K562 (cell line): ENCODE results near the gene KIF3B. TPM values are rescaled to one million over a fixed set of nuclear protein-coding genes. Genes with fewer than 3 reads are reported as not detected.
A peak's percentile ranks its signal among the peaks of the same experiment; 100 is the strongest.

Experiments
- ATF7 ChIP-seq: fragments of 450-650 bp; IDR thresholded peaks from 2 replicates; pipeline ENCODE4 v1.7.1; 2014; ENCODE audit warnings: mild to moderate bottlenecking, moderate library complexity
- CBX3 ChIP-seq, 2 experiments: IDR thresholded peaks; 1 replicate in 1 of 2; 2 replicates in 1 of 2; pipeline ENCODE4 v1.6.1; 2012; ENCODE audit warnings: inconsistent platforms in 2 of 2, low read length in 2 of 2, borderline replicate concordance in 1 of 2, control low read depth in 1 of 2
- CHCHD3 ChIP-seq: fragments of 250-450 bp; sonication (Bioruptor Pico); IDR thresholded peaks from 2 replicates; pipeline ENCODE4 v2.1.2; 2022; ENCODE audit warnings: mild to moderate bottlenecking
- CTBP1 ChIP-seq: fragments of 450-650 bp; IDR thresholded peaks from 2 replicates; pipeline ENCODE4 v1.6.1; 2016; ENCODE audit warnings: borderline replicate concordance
- KLF1 ChIP-seq: fragments of 450-650 bp; IDR thresholded peaks from 2 replicates; pipeline ENCODE4 v1.6.1; 2016; ENCODE audit warnings: missing genetic modification characterization, missing compliant biosample characterization
- NCOA1 ChIP-seq: fragments of 450-650 bp; IDR thresholded peaks from 2 replicates; pipeline ENCODE4 v1.6.1; 2016; ENCODE audit warnings: low read depth
- PREB ChIP-seq: sonication (generic); formaldehyde crosslinking; IDR thresholded peaks from 2 replicates; pipeline ENCODE4 v1.8.1; 2023; ENCODE audit warnings: mild to moderate bottlenecking, missing genetic modification reagents
- RBM39 ChIP-seq: fragments of 200-400 bp; formaldehyde crosslinking; optimal IDR thresholded peaks from 2 replicates; pipeline ENCODE3; 2018; ENCODE audit warnings: low read depth, low read length
- SNRNP70 ChIP-seq: fragments of 200-400 bp; formaldehyde crosslinking; optimal IDR thresholded peaks from 2 replicates; pipeline ENCODE3; 2017; ENCODE audit warnings: low read depth, low read length
- SRSF9 ChIP-seq: fragments of 200-400 bp; formaldehyde crosslinking; IDR thresholded peaks from 2 replicates; pipeline ENCODE4 v1.6.1; 2017; ENCODE audit warnings: low read depth, low read length, borderline replicate concordance
- TBP ChIP-seq: optimal IDR thresholded peaks from 2 replicates; pipeline ENCODE3; 2011; ENCODE audit warnings: low read depth, low read length, improper control_type of control experiment
- XRCC3 ChIP-seq: fragments of 450-650 bp; IDR thresholded peaks from 2 replicates; pipeline ENCODE4 v1.6.1; 2017; ENCODE audit warnings: mild to moderate bottlenecking, moderate library complexity
- YBX1 ChIP-seq: fragments of 450-650 bp; IDR thresholded peaks from 2 replicates; pipeline ENCODE4 v1.7.1; 2016; ENCODE audit warnings: mild to moderate bottlenecking
- ZC3H4 ChIP-seq: sonication (generic); formaldehyde crosslinking; IDR thresholded peaks from 2 replicates; pipeline ENCODE4 v1.9.0; 2021; ENCODE audit warnings: missing genetic modification reagents, borderline replicate concordance
- ZFP91 ChIP-seq: sonication (generic); formaldehyde crosslinking; IDR thresholded peaks from 2 replicates; pipeline ENCODE4 v1.8.0; 2022; ENCODE audit warnings: mild to moderate bottlenecking, missing genetic modification reagents
- ZNF143 ChIP-seq: sonication (generic); formaldehyde crosslinking; IDR thresholded peaks from 2 replicates; pipeline ENCODE4 v1.9.0; 2022; ENCODE audit warnings: mild to moderate bottlenecking, missing genetic modification reagents
- ZNF282 ChIP-seq: sonication (generic); formaldehyde crosslinking; IDR thresholded peaks from 2 replicates; pipeline ENCODE4 v1.8.1; 2023; ENCODE audit warnings: missing genetic modification reagents
- ZNF354B ChIP-seq: fragments of 250-450 bp; sonication (Bioruptor Pico); IDR thresholded peaks from 2 replicates; pipeline ENCODE4 v1.4.0; 2020
- ZNF408 ChIP-seq: fragments of 250-450 bp; sonication (Bioruptor Pico); IDR thresholded peaks from 2 replicates; pipeline ENCODE4 v1.4.0; 2020; ENCODE audit warnings: low read depth, mild to moderate bottlenecking, moderate library complexity
- ZNF644 ChIP-seq: fragments of 200-800 bp; sonication (Bioruptor generic); IDR thresholded peaks from 2 replicates; pipeline ENCODE4 v1.6.1; 2016; ENCODE audit warnings: low read depth, missing genetic modification characterization, missing compliant biosample characterization
- ZNF780A ChIP-seq: fragments of 250-450 bp; sonication (Bioruptor Pico); IDR thresholded peaks from 2 replicates; pipeline ENCODE4 v1.5.0; 2021; ENCODE audit warnings: mild to moderate bottlenecking
- polyA plus RNA-seq, 8 experiments: library from polyadenylated mRNA; depleted of rRNA in 4 of 8; stranded (reverse) in 5 of 8; unstranded in 3 of 8; fragments of >200 nt; fragmentation: Nextera tagmentation in 2 of 8; fragmentation: Illumina TruSeq in 1 of 8; extraction: Ambion mirVana in 2 of 8; extraction: Trizol in 1 of 8; gene quantifications; 2 replicates each; pipeline versions ENCODE4 v1.2.1 to v1.2.3, GENCODE V29; 2011 to 2014; ENCODE audit warnings: inconsistent platforms in 1 of 8, missing spikeins in 1 of 8
- total RNA-seq, 7 experiments: library from RNA; depleted of rRNA in 6 of 7; stranded (reverse); fragments of >200 nt in 6 of 7; fragmentation: Illumina TruSeq in 2 of 7; extraction: Trizol in 2 of 7; gene quantifications; 2 replicates each; pipeline versions ENCODE4 v1.2.1 to v1.2.3, GENCODE V29; 2011 to 2021; ENCODE audit warnings: low replicate concordance in 1 of 7
- TF ChIP-seq, protein P1 (sequence below): sonication (generic); formaldehyde crosslinking; IDR thresholded peaks from 2 replicates; pipeline ENCODE4 v1.8.0; 2022; ENCODE audit warnings: mild to moderate bottlenecking, missing genetic modification reagents
- TF ChIP-seq, protein P2 (sequence below): fragments of 250-450 bp; sonication (Bioruptor Pico); IDR thresholded peaks from 2 replicates; pipeline ENCODE4 v1.8.0; 2022; ENCODE audit warnings: moderate library complexity, mild to moderate bottlenecking, inconsistent platforms

Gene KIF3B
- total and polyA plus RNA-seq, 9 of the 15 experiments (the other 6 are each of a cell fraction or from before 2014, with no cell fraction given): 2.9 to 12.3 (median 8.6) TPM

DNA sequence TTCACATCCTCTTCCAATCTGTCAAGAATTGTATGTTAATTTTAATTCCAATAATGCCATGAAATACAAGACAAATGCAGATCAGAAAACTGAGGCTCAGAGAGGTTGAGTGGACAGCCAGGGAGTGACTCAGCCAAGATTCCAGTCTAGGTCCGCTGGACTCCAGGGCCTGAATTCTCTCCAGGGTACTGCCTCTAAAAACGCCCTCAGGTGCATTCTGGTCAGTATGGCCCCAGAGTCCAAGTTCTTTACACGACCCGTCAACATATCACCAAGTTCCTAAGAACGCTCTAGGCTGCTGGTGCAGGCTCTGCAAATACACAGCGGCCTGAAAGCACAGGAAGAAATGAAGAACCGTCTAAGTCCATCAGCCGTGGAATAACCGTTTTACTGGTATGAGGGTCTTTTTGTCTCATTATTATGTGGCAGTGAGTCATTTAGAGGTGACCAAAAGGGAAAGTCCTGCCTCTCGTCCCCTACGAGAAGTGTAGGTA, 80.0 kb downstream of the KIF3B start (continued):
- TF ChIP-seq RBM39: no peak
- no peak for TF ChIP-seq YBX1
- no peak for TF ChIP-seq KLF1 (tag)
- TF ChIP-seq ZFP91 (CRISPR knock-in tag): no peak
- TF ChIP-seq, protein P1, sequence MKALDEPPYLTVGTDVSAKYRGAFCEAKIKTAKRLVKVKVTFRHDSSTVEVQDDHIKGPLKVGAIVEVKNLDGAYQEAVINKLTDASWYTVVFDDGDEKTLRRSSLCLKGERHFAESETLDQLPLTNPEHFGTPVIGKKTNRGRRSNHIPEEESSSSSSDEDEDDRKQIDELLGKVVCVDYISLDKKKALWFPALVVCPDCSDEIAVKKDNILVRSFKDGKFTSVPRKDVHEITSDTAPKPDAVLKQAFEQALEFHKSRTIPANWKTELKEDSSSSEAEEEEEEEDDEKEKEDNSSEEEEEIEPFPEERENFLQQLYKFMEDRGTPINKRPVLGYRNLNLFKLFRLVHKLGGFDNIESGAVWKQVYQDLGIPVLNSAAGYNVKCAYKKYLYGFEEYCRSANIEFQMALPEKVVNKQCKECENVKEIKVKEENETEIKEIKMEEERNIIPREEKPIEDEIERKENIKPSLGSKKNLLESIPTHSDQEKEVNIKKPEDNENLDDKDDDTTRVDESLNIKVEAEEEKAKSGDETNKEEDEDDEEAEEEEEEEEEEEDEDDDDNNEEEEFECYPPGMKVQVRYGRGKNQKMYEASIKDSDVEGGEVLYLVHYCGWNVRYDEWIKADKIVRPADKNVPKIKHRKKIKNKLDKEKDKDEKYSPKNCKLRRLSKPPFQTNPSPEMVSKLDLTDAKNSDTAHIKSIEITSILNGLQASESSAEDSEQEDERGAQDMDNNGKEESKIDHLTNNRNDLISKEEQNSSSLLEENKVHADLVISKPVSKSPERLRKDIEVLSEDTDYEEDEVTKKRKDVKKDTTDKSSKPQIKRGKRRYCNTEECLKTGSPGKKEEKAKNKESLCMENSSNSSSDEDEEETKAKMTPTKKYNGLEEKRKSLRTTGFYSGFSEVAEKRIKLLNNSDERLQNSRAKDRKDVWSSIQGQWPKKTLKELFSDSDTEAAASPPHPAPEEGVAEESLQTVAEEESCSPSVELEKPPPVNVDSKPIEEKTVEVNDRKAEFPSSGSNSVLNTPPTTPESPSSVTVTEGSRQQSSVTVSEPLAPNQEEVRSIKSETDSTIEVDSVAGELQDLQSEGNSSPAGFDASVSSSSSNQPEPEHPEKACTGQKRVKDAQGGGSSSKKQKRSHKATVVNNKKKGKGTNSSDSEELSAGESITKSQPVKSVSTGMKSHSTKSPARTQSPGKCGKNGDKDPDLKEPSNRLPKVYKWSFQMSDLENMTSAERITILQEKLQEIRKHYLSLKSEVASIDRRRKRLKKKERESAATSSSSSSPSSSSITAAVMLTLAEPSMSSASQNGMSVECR (CRISPR knock-in tag): no peak
- TF ChIP-seq ATF7: no peak
- TF ChIP-seq SRSF9: no peak
- no peak for TF ChIP-seq ZNF143
- TF ChIP-seq CTBP1: no peak
- TF ChIP-seq PREB (CRISPR knock-in tag): no peak
- no peak for TF ChIP-seq SNRNP70
- no peak for TF ChIP-seq ZNF354B (CRISPR knock-in tag)
- TF ChIP-seq TBP: no peak
- TF ChIP-seq, protein P2, sequence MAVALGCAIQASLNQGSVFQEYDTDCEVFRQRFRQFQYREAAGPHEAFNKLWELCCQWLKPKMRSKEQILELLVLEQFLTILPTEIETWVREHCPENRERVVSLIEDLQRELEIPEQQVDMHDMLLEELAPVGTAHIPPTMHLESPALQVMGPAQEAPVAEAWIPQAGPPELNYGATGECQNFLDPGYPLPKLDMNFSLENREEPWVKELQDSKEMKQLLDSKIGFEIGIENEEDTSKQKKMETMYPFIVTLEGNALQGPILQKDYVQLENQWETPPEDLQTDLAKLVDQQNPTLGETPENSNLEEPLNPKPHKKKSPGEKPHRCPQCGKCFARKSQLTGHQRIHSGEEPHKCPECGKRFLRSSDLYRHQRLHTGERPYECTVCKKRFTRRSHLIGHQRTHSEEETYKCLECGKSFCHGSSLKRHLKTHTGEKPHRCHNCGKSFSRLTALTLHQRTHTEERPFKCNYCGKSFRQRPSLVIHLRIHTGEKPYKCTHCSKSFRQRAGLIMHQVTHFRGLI (CRISPR knock-in tag): no peak
- TF ChIP-seq ZNF780A (CRISPR knock-in tag): no peak
- TF ChIP-seq ZC3H4 (CRISPR knock-in tag): no peak
- no peak for TF ChIP-seq CHCHD3 (CRISPR knock-in tag)
- no peak; a peak in 1 of 3 replicates for TF ChIP-seq CBX3 (IDR thresholded peaks at IDR 0.05; ENCODE audit: borderline replicate concordance in 1 of 2, low read length in 2 of 2)
- no peak for TF ChIP-seq ZNF408
- no peak for TF ChIP-seq ZNF282 (CRISPR knock-in tag)
- TF ChIP-seq ZNF644 (tag): no peak
- 0 out of 2 replicates have a peak, but pooled peaks have one; percentile 20 for TF ChIP-seq NCOA1
- no peak for TF ChIP-seq XRCC3
